Urothelium cell line (cell line): ENCODE data around the gene HEMGN.

Experiments
- DNase-seq: peaks from one replicate; pipeline ENCODE4 v3.0.0; 2011; ENCODE audit warnings: low spot score, mixed read lengths
- FAIRE-seq: peaks from 2 replicates; lab custom pipeline; 2011; peaks lifted over from hg19 to GRCh38; lab: Jason Lieb, UNC

The HEMGN gene

DNA sequence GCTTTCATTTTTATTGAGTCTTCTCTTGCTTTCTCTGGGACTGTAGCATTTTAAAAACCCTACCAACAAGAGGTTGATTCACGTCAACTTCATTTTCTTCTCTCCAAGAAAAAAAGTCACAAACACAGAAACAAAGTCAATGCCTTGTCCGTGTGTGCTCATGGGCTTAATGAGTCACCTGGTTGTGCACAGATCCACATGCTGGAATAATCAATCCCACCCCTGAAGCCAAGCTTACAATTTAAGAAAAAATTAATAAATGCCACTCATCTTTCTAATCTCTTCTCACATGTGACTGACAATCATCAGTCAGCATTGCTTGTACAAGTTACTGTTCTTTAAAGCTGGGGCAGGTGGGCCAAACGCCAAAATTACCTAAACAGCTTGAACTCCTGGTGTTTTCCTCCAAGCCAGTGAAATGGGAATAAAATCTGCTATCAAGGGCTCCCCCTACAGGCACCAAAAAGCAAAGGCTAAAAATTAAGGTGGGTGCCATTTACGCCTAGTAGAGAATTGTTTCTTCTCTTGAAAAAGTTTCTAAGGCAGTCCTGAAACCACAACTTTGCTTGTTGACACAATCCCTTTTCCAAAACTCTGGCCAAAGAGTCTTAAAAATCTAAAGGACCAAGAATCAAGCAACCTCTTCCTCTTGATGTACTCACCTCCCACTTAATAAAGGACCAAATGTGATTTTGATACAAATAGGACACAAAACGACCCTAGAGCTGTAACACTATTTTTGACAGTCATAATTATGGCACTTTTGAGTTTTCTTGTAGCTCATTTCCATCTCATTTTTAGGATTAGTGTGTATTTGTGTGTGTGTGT lies 37.0 kb downstream of the HEMGN start:
- FAIRE-seq (no peak), DNase-seq (peak; percentile 51)

DNA sequence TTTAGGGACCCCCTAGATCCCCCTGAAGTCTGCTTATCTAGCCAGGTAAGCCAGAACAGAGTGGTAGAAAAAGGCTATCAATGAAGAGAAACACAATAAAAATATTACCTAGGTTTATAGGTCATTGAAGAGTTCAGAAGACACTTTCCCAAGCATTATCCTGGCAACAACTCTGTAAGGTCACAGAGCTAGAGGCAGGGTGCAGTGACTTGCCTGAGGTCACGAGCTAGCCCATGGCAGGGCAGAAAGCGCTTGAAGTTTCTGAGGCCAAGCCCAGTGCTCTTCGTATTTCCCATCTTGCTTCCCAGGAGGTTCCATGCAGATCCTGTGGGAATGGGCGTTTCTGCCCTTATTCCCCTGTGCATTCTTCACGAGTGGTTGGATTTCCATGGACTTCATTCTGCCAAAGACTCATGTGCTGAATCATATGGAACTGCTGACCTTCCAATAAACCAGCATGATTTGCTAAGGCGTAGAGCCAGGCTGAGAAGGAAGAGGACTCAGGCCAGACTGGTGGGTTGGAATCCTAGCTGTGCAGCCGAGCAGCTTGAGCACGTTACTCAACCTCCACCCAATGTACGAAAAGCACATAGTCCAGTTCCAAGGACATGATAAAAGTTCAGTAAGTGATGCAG lies 37.8 kb downstream of the HEMGN start:
- FAIRE-seq: no peak

GRCh38 chr9:97895695-97896332 lies 42.2 kb downstream of the HEMGN start:
- peak; percentile 26 for DNase-seq
- FAIRE-seq: peak; percentile 66

More for the DNA sequence above, 37.8 kb downstream of the HEMGN start:
- DNase-seq: no peak

DNA sequence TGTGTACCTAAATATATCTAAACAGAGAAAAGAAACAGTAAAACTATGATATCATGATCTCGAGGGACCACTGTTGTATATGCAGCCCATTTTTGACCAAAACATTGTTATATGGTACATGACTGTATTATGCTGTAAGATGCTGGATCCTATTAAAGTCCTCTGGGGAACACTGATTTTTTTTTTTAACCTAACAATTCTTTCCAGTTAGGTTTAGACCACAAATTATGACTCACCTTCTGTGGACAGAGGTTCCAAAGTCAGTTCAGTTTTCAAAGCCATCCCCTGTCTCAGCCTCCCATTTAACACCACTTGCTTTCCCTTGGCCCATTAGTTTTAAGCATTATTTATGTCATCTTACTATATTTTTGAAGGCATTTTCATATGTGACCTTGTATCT lies 42.8 kb downstream of the HEMGN start:
- FAIRE-seq (no peak), DNase-seq (no peak)

GRCh38 chr9:97892421-97892820 lies 45.6 kb downstream of the HEMGN start:
- no peak for FAIRE-seq
- no peak for DNase-seq

DNA sequence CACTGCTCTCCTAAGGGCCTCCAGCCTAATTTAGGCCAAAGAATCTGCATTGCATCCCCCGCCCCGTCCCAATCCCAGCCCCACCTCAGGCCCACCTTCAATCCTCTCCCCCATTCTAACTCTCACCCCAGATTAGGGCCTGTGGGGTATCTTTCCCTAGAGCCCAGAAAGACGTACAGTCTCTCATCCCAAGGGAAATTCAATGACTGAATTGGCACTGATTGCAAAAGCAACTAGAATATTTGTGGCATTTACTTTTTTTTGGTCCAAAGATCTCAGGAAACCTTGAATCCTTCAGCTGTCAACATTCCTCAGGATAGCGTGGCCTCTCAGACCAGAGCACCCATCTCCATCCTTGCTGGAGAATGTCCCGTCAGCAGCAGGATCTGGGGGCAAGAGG lies 46.2 kb downstream of the HEMGN start:
- no peak for FAIRE-seq
- no peak for DNase-seq

DNA sequence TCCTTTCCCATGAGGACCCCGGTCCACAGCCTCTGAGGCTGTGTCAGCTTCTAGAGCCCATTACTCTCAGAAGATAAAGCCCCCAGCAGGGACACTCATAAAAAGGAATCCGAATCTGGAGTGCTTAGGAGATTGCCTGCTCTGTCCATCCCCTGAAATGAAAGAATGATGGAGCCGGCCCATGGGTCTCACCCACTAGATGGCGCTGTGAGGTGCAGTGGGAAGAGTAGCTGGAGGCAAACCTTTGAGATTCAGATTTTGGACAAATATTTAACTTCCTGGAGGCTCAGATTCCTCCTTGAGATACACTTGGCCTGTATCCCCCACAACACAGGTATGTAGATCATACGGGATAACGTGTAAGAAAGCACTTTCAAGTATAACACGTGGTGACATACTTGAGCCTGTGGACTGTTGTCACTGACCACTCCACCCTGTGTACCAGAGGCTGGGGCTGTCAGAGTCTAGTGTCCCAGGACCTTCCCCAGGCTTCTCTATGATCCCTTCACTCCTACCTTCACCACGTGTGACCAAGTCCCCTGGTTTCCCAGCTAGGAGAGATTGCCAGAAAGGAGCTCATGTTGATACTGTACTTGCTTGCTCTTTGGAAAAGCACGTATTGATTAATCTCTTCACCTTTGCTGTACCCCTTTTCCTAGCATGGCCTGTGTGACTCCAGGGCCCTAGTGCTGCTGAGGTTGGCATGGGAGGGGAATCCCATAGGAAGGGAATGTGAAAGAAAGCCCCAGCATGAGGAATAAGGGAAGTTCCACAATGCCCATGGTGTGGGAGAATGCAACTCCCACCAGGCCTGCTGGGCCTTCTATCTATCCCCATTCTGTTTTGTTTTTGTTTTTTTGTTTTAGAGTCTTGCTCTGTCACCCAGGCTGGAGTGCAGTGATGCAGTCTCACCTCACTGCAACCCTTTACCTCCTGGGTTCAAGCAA lies 47.8 kb downstream of the HEMGN start:
- FAIRE-seq: no peak
- peak; percentile 43 for DNase-seq

DNA sequence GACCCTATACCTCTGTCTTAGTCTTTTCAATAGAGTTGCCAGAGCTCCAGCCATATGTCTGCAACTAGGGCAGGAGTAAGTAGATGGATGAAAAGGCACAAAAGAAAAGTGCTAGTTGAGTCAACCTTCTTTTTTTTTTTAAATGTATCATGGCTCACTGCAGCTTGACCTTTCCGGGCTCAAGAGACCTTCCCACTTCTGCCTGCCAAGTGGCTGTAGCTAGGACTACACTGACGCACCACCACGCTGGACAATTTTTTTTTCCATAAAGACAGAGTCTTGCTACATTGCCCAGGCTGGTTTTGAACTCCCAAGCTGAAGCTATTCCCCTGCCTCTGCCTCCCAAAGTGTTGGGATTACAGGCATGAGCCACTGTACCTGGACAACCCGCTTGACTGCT lies 57.6 kb downstream of the HEMGN start:
- no peak for DNase-seq
- FAIRE-seq: no peak
